ENCODE data around the gene FMNL2.

The FMNL2 gene

DNA sequence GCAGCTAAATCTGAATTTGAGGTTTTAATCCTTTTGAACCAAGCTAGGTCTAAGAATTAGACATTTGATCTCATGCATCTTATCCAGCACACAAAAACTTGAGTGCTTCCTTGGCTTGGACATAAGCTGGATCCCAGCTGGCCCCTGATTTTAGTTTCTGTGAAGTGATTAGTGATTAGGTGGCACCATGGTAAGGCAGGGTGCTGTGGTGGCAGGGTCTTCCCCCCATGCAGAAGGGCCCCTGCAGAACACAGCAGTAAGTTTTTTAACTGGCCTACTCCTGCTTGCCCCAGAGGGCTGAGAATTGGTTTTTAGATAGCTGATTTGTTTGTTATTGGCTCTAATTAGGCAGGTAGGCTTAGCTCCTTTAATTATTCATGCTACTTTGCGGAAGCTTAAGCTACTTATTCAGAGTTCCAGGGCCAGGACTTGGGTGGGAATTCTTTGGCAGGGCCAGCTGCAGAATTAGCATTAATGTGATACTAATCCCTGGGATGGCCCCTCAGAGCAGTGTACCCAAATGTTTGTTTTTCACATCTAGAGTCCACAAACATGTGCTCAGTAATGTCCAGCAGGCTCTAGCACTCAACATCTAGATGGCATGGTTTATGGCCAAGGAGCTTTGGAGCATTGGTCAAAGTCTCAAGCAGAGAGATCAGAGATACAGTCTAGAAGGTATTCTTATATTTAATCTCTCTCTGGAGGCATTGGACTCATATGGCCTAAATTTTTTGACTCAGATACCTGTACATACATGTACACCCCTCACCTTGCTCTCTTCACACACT lies 99.6 kb downstream of the FMNL2 start:
- Histone ChIP-seq H2AK5ac (ENCODE audit: low read depth, low read length) (no peak overlapping the region), H2BK12ac (ENCODE audit: low read length) (no peak overlapping the region), H3K23ac (ENCODE audit: low read depth, low read length, poor library complexity) (no peak overlapping the region), H3K79me1 (ENCODE audit: low read depth, low read length) (peaks cover 4% of the 10 kb centered on the region), H2BK15ac (ENCODE audit: low read length) (no peak overlapping the region), H3K18ac (ENCODE audit: low read length) (peak overlapping the region; percentile 67), H3K4me3 (ENCODE audit: low read length in 2 of 2) (no peak overlapping the region), H4K91ac (ENCODE audit: low read depth, low read length, poor library complexity) (no peak overlapping the region), H2BK120ac (ENCODE audit: low read depth, low read length) (no peak overlapping the region), H2BK5ac (ENCODE audit: low read length) (no peak overlapping the region), H3K4me2 (ENCODE audit: insufficient read depth, low read length, poor library complexity, severe bottlenecking) (no peak overlapping the region), H4K8ac (ENCODE audit: low read depth, low read length) (no peak overlapping the region), H3K4me1 (ENCODE audit: control insufficient read depth in 2 of 2, insufficient read depth in 1 of 2, low read depth in 1 of 2, low read length in 2 of 2) (peaks cover 23 to 33% of the 10 kb centered on the region in 2 donors), H3K27ac (replicated peaks; ENCODE audit: low read length) (peak overlapping the region; percentile 72), H3K36me3 (replicated peaks in 1 of 2; ENCODE audit: control insufficient read depth in 2 of 2, insufficient read depth in 2 of 2, low read length in 2 of 2) (no peaks in the 10 kb centered on the region), H3K14ac (ENCODE audit: low read length) (no peak overlapping the region), H3K4ac (ENCODE audit: low read length) (no peak overlapping the region), H3K9ac (ENCODE audit: low read depth, low read length, poor library complexity) (no peak overlapping the region), H3K9me3 (replicated peaks in 1 of 2; ENCODE audit: control insufficient read depth in 2 of 2, insufficient read depth in 1 of 2, low read depth in 1 of 2, low read length in 2 of 2) (no peaks in the 10 kb centered on the region), H3K27me3 (ENCODE audit: control insufficient read depth in 3 of 3, insufficient read depth in 3 of 3, low read depth in 1 of 3, low read length in 3 of 3) (no peaks in the 10 kb centered on the region), H2AFZ (ENCODE audit: low read length) (no peak overlapping the region)
- DNase-seq (ENCODE audit: low spot score) = no peak
- no CpG with 5 or more reads among the region's 1 CpG for WGBS, 2 donors (ENCODE audit: extremely low coverage in 2 of 2, insufficient read length in 2 of 2, insufficient replicate concordance in 1 of 2)

DNA sequence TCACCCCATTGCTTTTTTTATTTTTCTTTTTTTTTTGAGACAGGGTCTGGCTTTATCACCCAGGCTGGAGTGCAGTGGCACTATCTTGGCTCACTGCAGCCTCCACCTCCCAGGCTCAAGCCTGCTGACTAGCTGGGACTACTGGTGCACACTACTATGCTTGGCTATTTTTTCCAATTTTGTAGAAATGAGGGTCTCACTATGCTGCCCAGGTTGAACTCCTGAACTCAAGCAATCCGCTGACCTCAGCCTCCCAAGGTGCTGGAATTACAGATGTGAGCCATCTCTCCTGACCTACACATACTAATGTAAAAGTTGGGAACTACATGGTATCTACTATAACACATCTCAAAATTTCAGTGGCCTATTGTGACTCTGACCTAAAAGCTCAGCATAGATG lies 101.2 kb downstream of the FMNL2 start:
- Histone ChIP-seq H3K79me1 (ENCODE audit: low read depth, low read length) (peaks cover 4% of the 10 kb centered on the region), H2BK15ac (ENCODE audit: low read length) (no peak overlapping the region), H2AK5ac (ENCODE audit: low read depth, low read length) (no peak overlapping the region), H3K9me3 (replicated peaks in 1 of 2; ENCODE audit: control insufficient read depth in 2 of 2, insufficient read depth in 1 of 2, low read depth in 1 of 2, low read length in 2 of 2) (no peaks in the 10 kb centered on the region), H3K23ac (ENCODE audit: low read depth, low read length, poor library complexity) (no peak overlapping the region), H3K14ac (ENCODE audit: low read length) (no peak overlapping the region), H3K4me2 (ENCODE audit: insufficient read depth, low read length, poor library complexity, severe bottlenecking) (no peak overlapping the region), H3K36me3 (replicated peaks in 1 of 2; ENCODE audit: control insufficient read depth in 2 of 2, insufficient read depth in 2 of 2, low read length in 2 of 2) (no peaks in the 10 kb centered on the region), H3K9ac (ENCODE audit: low read depth, low read length, poor library complexity) (no peak overlapping the region), H3K18ac (ENCODE audit: low read length) (no peak overlapping the region), H3K27ac (replicated peaks; ENCODE audit: low read length) (no peak overlapping the region), H3K4me1 (ENCODE audit: control insufficient read depth in 2 of 2, insufficient read depth in 1 of 2, low read depth in 1 of 2, low read length in 2 of 2) (peaks cover 26 to 29% of the 10 kb centered on the region in 2 donors), H2BK120ac (ENCODE audit: low read depth, low read length) (no peak overlapping the region), H2BK5ac (ENCODE audit: low read length) (no peak overlapping the region), H3K27me3 (ENCODE audit: control insufficient read depth in 3 of 3, insufficient read depth in 3 of 3, low read depth in 1 of 3, low read length in 3 of 3) (no peaks in the 10 kb centered on the region), H3K4ac (ENCODE audit: low read length) (no peak overlapping the region), H3K4me3 (ENCODE audit: low read length in 2 of 2) (no peak overlapping the region), H4K91ac (ENCODE audit: low read depth, low read length, poor library complexity) (no peak overlapping the region), H2AFZ (ENCODE audit: low read length) (no peak overlapping the region), H2BK12ac (ENCODE audit: low read length) (no peak overlapping the region), H4K8ac (ENCODE audit: low read depth, low read length) (no peak overlapping the region)
- DNase-seq (ENCODE audit: low spot score) = no peak
- no CpG with 5 or more reads among the region's 1 CpG for WGBS, 2 donors (ENCODE audit: extremely low coverage in 2 of 2, insufficient read length in 2 of 2, insufficient replicate concordance in 1 of 2)

DNA sequence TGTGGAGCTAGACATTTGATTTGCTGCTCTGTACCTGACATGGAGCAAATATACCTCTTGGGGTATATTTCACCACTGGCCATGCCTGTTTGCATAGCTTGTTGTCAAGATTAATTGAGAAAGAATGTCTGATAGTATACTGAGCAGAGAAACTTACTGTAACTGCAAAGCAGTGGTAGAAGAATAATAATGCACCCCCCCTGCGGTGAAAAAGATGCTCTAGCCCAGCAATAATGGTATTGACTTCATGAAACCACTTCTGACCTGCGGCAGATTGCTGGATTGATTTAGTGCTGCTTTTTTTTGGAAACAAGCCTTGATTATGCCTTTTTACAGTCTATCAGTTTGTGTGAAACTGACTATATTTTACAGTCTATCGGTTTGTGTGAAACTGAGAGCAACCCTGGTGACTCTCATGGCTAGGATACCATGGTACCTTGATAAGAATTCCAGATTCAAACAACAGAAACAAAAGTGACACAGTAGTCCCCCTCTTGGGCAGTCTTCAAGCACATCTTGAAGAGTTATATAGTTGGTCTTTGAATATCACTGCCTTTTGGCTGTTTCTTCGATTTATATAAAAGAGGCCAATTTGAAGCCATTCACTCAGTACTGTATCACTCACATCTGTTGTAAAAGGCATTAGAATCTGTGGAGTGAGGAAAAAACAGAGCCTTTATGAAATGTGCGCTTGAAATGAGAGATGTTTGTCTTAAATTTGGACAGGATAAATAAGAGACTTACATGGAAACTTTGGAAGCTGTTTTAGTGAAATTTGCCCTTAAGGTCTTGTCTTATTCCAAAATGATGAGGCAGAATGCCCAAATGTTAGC lies 102.5 kb downstream of the FMNL2 start:
- no peak overlapping the region for H2BK12ac ChIP-seq (ENCODE audit: low read length)
- no CpG with 5 or more reads among the region's 5 CpGs for WGBS, 2 donors (ENCODE audit: extremely low coverage in 2 of 2, insufficient read length in 2 of 2, insufficient replicate concordance in 1 of 2)

DNA sequence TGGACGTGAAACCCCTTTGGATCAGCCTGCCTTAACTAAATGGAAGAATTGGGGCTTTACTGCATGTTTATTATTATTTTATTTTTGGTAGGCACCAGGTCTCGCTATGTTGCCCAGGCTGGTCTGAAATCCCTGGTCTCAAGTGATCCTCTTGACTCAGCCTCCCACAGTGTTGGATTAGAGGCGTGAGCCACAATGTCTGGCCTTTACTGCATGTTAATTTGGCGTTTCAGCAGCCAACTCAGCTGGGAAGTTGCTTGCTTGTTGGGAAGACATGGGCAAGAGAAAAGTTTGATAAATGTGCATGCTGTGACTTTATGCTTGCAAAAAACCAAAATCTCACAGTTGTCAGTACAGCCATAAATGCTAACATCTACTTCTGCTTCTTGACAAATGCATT lies 105.1 kb downstream of the FMNL2 start:
- H3K27ac ChIP-seq (replicated peaks; ENCODE audit: low read length) = no peak overlapping the region
- H3K14ac ChIP-seq (ENCODE audit: low read length) = no peak overlapping the region
- no peaks in the 10 kb centered on the region for H3K36me3 ChIP-seq (replicated peaks in 1 of 2; ENCODE audit: control insufficient read depth in 2 of 2, insufficient read depth in 2 of 2, low read length in 2 of 2)
- no peak overlapping the region for H2BK120ac ChIP-seq (ENCODE audit: low read depth, low read length)
- no peak overlapping the region for H3K4me2 ChIP-seq (ENCODE audit: insufficient read depth, low read length, poor library complexity, severe bottlenecking)
- no peak overlapping the region for H4K91ac ChIP-seq (ENCODE audit: low read depth, low read length, poor library complexity)
- whole genome bisulfite sequencing, 2 donors (ENCODE audit: extremely low coverage in 2 of 2, insufficient read length in 2 of 2, insufficient replicate concordance in 1 of 2) = no CpG with 5 or more reads among the region's 4 CpGs
- no peak overlapping the region for H3K18ac ChIP-seq (ENCODE audit: low read length)
- H3K23ac ChIP-seq (ENCODE audit: low read depth, low read length, poor library complexity) = no peak overlapping the region
- peaks cover 5 to 13% of the 10 kb centered on the region in 2 donors for H3K4me1 ChIP-seq (ENCODE audit: control insufficient read depth in 2 of 2, insufficient read depth in 1 of 2, low read depth in 1 of 2, low read length in 2 of 2)
- H3K27me3 ChIP-seq (ENCODE audit: control insufficient read depth in 3 of 3, insufficient read depth in 3 of 3, low read depth in 1 of 3, low read length in 3 of 3) = no peaks in the 10 kb centered on the region
- H2AK5ac ChIP-seq (ENCODE audit: low read depth, low read length) = no peak overlapping the region
- no peak overlapping the region for H2BK5ac ChIP-seq (ENCODE audit: low read length)
- peaks cover 4% of the 10 kb centered on the region for H3K79me1 ChIP-seq (ENCODE audit: low read depth, low read length)
- H4K8ac ChIP-seq (ENCODE audit: low read depth, low read length) = no peak overlapping the region
- no peak overlapping the region for H2BK12ac ChIP-seq (ENCODE audit: low read length)
- no peak for DNase-seq (ENCODE audit: low spot score)
- no peak overlapping the region for H3K9ac ChIP-seq (ENCODE audit: low read depth, low read length, poor library complexity)
- H3K4ac ChIP-seq (ENCODE audit: low read length) = no peak overlapping the region
- H2BK15ac ChIP-seq (ENCODE audit: low read length) = no peak overlapping the region
- H3K4me3 ChIP-seq (ENCODE audit: low read length in 2 of 2) = no peak overlapping the region
- no peak overlapping the region for H2AFZ ChIP-seq (ENCODE audit: low read length)
- no peaks in the 10 kb centered on the region for H3K9me3 ChIP-seq (replicated peaks in 1 of 2; ENCODE audit: control insufficient read depth in 2 of 2, insufficient read depth in 1 of 2, low read depth in 1 of 2, low read length in 2 of 2)

More for the DNA sequence above, 102.5 kb downstream of the FMNL2 start:
- H3K23ac ChIP-seq (ENCODE audit: low read depth, low read length, poor library complexity) = no peak overlapping the region
- peaks cover 19 to 23% of the 10 kb centered on the region in 2 donors for H3K4me1 ChIP-seq (ENCODE audit: control insufficient read depth in 2 of 2, insufficient read depth in 1 of 2, low read depth in 1 of 2, low read length in 2 of 2)
- no peak overlapping the region for H4K8ac ChIP-seq (ENCODE audit: low read depth, low read length)
- no peaks in the 10 kb centered on the region for H3K27me3 ChIP-seq (ENCODE audit: control insufficient read depth in 3 of 3, insufficient read depth in 3 of 3, low read depth in 1 of 3, low read length in 3 of 3)
- H3K9me3 ChIP-seq (replicated peaks in 1 of 2; ENCODE audit: control insufficient read depth in 2 of 2, insufficient read depth in 1 of 2, low read depth in 1 of 2, low read length in 2 of 2) = no peaks in the 10 kb centered on the region
- H2AK5ac ChIP-seq (ENCODE audit: low read depth, low read length) = no peak overlapping the region
- no peak overlapping the region for H3K27ac ChIP-seq (replicated peaks; ENCODE audit: low read length)
- no peak overlapping the region for H3K14ac ChIP-seq (ENCODE audit: low read length)
- no peak overlapping the region for H3K4me2 ChIP-seq (ENCODE audit: insufficient read depth, low read length, poor library complexity, severe bottlenecking)
- H4K91ac ChIP-seq (ENCODE audit: low read depth, low read length, poor library complexity) = no peak overlapping the region
- no peak overlapping the region for H3K18ac ChIP-seq (ENCODE audit: low read length)
- no peak overlapping the region for H2BK15ac ChIP-seq (ENCODE audit: low read length)
- no peak for DNase-seq (ENCODE audit: low spot score)
- H3K4ac ChIP-seq (ENCODE audit: low read length) = no peak overlapping the region
- H2BK120ac ChIP-seq (ENCODE audit: low read depth, low read length) = no peak overlapping the region
- peaks cover 4% of the 10 kb centered on the region for H3K79me1 ChIP-seq (ENCODE audit: low read depth, low read length)
- no peaks in the 10 kb centered on the region for H3K36me3 ChIP-seq (replicated peaks in 1 of 2; ENCODE audit: control insufficient read depth in 2 of 2, insufficient read depth in 2 of 2, low read length in 2 of 2)
- H2BK5ac ChIP-seq (ENCODE audit: low read length) = no peak overlapping the region
- no peak overlapping the region for H3K9ac ChIP-seq (ENCODE audit: low read depth, low read length, poor library complexity)
- no peak overlapping the region for H3K4me3 ChIP-seq (ENCODE audit: low read length in 2 of 2)
- no peak overlapping the region for H2AFZ ChIP-seq (ENCODE audit: low read length)
